Trophoblast cell (in vitro differentiated cells and primary cell): Measurements from ENCODE around the gene IGFBPL1.

ENCODE experiments used
- DNase-seq, 2 donors: peaks; one replicate each; pipeline ENCODE4 v3.0.0-alpha.2; 2016
- H2AFZ ChIP-seq: 2 replicates; pipeline ENCODE4 v1.6.1; 2013; ENCODE audit warnings: low read length, moderate library complexity, mild to moderate bottlenecking; ENCODE audit not compliant: insufficient read depth, poor library complexity
- H2AK5ac ChIP-seq: 2 replicates; pipeline ENCODE4 v1.6.1; 2013; ENCODE audit warnings: mild to moderate bottlenecking, low read length
- H2BK120ac ChIP-seq: 2 replicates; pipeline ENCODE4 v1.6.1; 2013; ENCODE audit warnings: low read length, mild to moderate bottlenecking, moderate library complexity; ENCODE audit not compliant: insufficient read depth, poor library complexity
- H2BK12ac ChIP-seq: 2 replicates; pipeline ENCODE4 v1.6.1; 2013; ENCODE audit warnings: mild to moderate bottlenecking, low read length, moderate library complexity
- H2BK5ac ChIP-seq: 2 replicates; pipeline ENCODE4 v1.6.1; 2013; ENCODE audit warnings: low read length, low read depth, moderate library complexity, mild to moderate bottlenecking; ENCODE audit not compliant: poor library complexity
- H3K14ac ChIP-seq: 2 replicates; pipeline ENCODE4 v1.6.1; 2013; ENCODE audit warnings: mild to moderate bottlenecking, low read length
- H3K18ac ChIP-seq: 2 replicates; pipeline ENCODE4 v1.6.1; 2013; ENCODE audit warnings: mild to moderate bottlenecking, low read length
- H3K23ac ChIP-seq: 2 replicates; pipeline ENCODE4 v1.6.1; 2013; ENCODE audit warnings: low read length
- H3K27ac ChIP-seq: 2 replicates; pipeline ENCODE4 v1.5.1; 2013; ENCODE audit warnings: low read depth, mild to moderate bottlenecking, inconsistent platforms, low read length, moderate library complexity
- H3K27me3 ChIP-seq: 2 replicates; pipeline ENCODE4 v1.6.1; 2013; ENCODE audit warnings: inconsistent platforms, mild to moderate bottlenecking, low read length, moderate library complexity; ENCODE audit not compliant: insufficient read depth
- H3K36me3 ChIP-seq, 2 experiments: 1 replicate in 1 of 2; 2 replicates in 1 of 2; pipeline ENCODE4 v1.6.1; 2013; ENCODE audit warnings: low read length in 2 of 2, mild to moderate bottlenecking in 2 of 2, moderate library complexity in 1 of 2; ENCODE audit not compliant: insufficient read depth in 2 of 2, control insufficient read depth in 1 of 2
- H3K4ac ChIP-seq: 2 replicates; pipeline ENCODE4 v1.6.1; 2013; ENCODE audit warnings: low read depth, mild to moderate bottlenecking, low read length, moderate library complexity
- H3K4me1 ChIP-seq, 2 experiments: 1 replicate in 1 of 2; 2 replicates in 1 of 2; pipeline ENCODE4 v1.6.1; 2013; ENCODE audit warnings: low read length in 2 of 2, mild to moderate bottlenecking in 2 of 2, moderate library complexity in 1 of 2; ENCODE audit not compliant: insufficient read depth in 2 of 2, control insufficient read depth in 1 of 2
- H3K4me2 ChIP-seq: 2 replicates; pipeline ENCODE4 v1.6.1; 2013; ENCODE audit warnings: inconsistent platforms, mild to moderate bottlenecking, low read length, moderate library complexity
- H3K4me3 ChIP-seq: 2 replicates; pipeline ENCODE4 v1.5.1; 2013; ENCODE audit warnings: mild to moderate bottlenecking, low read depth, low read length, inconsistent platforms
- H3K79me1 ChIP-seq: one replicate; pipeline ENCODE4 v1.6.1; 2013; ENCODE audit warnings: low read length
- H3K79me2 ChIP-seq: 2 replicates; pipeline ENCODE4 v1.6.1; 2013; ENCODE audit warnings: low read length, mild to moderate bottlenecking; ENCODE audit not compliant: control insufficient read depth, insufficient read depth, poor library complexity
- H3K9ac ChIP-seq: 2 replicates; pipeline ENCODE4 v1.6.1; 2013; ENCODE audit warnings: mild to moderate bottlenecking, low read length
- H3K9me3 ChIP-seq: 2 replicates; pipeline ENCODE4 v1.6.1; 2013; ENCODE audit warnings: low read depth, mild to moderate bottlenecking, control low read depth, inconsistent platforms, low read length; ENCODE audit not compliant: insufficient read depth
- H4K12ac ChIP-seq: 2 replicates; pipeline ENCODE4 v1.6.1; 2013; ENCODE audit warnings: low read depth, mild to moderate bottlenecking, low read length, moderate library complexity
- H4K8ac ChIP-seq: 2 replicates; pipeline ENCODE4 v1.6.1; 2013; ENCODE audit warnings: low read depth, mild to moderate bottlenecking, low read length, moderate library complexity
- H4K91ac ChIP-seq: one replicate; pipeline ENCODE4 v1.6.1; 2013; ENCODE audit warnings: low read depth, mild to moderate bottlenecking, low read length, moderate library complexity
- WGBS: extraction: QIAGEN DNeasy Blood & Tissue Kit; methylation state at CpG from one replicate; pipeline ENCODE4 v1.1.7; 2013; ENCODE audit warnings: missing lambda C conversion rate; ENCODE audit not compliant: insufficient read length, insufficient coverage; ENCODE audit errors: extremely low coverage; 5-methylcytosine and 5-hydroxymethylcytosine counted together

Gene IGFBPL1

GRCh38 chr9:38417003-38417945 is 7.0 kb downstream of the IGFBPL1 start:
- H3K4ac ChIP-seq = no peak overlapping the region
- no peak overlapping the region for H3K4me3 ChIP-seq
- H3K4me1 ChIP-seq = peaks cover 5 to 12% of the 10 kb centered on the region in 2 experiments
- H3K23ac ChIP-seq = no peak overlapping the region
- no peak overlapping the region for H3K27ac ChIP-seq
- no peaks in the 10 kb centered on the region for H3K9me3 ChIP-seq
- H3K79me2 ChIP-seq = no peaks in the 10 kb centered on the region
- no peak overlapping the region for H2BK5ac ChIP-seq
- no peak overlapping the region for H4K91ac ChIP-seq
- H2AFZ ChIP-seq = no peak overlapping the region
- no peak overlapping the region for H3K4me2 ChIP-seq
- no peaks in the 10 kb centered on the region for H3K36me3 ChIP-seq
- no CpG with 5 or more reads among the region's 8 CpGs for WGBS
- DNase-seq = peak; percentile 40 to 70
- H3K18ac ChIP-seq = no peak overlapping the region
- H3K14ac ChIP-seq = no peak overlapping the region
- H3K9ac ChIP-seq = no peak overlapping the region
- H2BK12ac ChIP-seq = no peak overlapping the region
- H4K8ac ChIP-seq = no peak overlapping the region
- no peak overlapping the region for H2BK120ac ChIP-seq
- no peak overlapping the region for H4K12ac ChIP-seq
- no peak overlapping the region for H2AK5ac ChIP-seq
- H3K27me3 ChIP-seq = no peaks in the 10 kb centered on the region
- peaks cover under 1% of the 10 kb centered on the region for H3K79me1 ChIP-seq

DNA sequence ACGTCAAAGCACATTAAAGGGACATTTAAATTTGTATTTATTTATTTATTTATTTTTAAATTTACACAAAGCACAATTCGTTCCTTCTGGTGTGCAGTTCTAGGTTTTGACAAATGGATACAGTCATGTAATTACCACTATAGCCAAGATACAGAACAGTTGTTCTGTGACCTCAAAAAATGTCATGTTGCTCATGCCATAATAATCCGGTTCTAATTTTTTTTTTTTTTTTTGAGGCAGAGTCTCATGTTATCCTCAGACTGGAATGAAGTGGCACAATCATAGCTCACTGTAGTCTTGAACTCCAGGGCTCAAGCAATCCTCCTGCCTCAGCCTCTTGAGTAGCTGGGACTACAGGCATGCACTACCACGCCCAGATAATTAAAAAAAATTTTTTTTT is 7.8 kb downstream of the IGFBPL1 start:
- Histone ChIP-seq H2BK12ac (no peak overlapping the region), H3K79me2 (no peaks in the 10 kb centered on the region), H3K79me1 (no peaks in the 10 kb centered on the region), H3K14ac (no peak overlapping the region), H3K18ac (no peak overlapping the region), H4K8ac (no peak overlapping the region), H2BK120ac (no peak overlapping the region), H3K4me2 (no peak overlapping the region), H2BK5ac (no peak overlapping the region), H3K4me3 (no peak overlapping the region), H3K4ac (no peak overlapping the region), H4K91ac (no peak overlapping the region), H2AK5ac (no peak overlapping the region), H2AFZ (no peak overlapping the region), H3K27ac (no peak overlapping the region), H3K9ac (no peak overlapping the region), H3K23ac (no peak overlapping the region), H3K36me3 (no peaks in the 10 kb centered on the region), H3K4me1 (peaks cover 0 to 6% of the 10 kb centered on the region in 2 experiments), H4K12ac (no peak overlapping the region), H3K9me3 (no peaks in the 10 kb centered on the region), H3K27me3 (no peaks in the 10 kb centered on the region)
- DNase-seq = peak in 1 of 2 donors; percentile 61
- WGBS = no CpG with 5 or more reads among the region's 4 CpGs

DNA sequence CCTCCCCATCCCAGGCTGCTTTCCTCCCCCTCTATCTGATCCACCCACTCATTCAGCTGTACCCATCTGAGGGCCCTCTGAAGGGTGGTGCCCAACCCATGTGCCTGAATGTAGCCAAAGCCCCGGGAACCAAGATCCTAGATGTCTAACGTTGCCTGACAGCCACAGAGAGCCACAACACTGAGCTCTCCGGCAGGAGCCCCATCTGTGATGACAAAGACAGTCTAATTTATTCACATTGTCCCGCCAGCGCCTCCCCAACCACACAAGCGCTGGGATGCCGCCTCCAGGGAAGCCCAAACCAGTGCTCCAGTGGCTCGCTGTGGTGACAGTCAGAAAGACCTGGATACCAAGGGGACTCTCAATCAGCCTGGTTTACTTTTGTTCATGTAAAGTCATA is 8.4 kb downstream of the IGFBPL1 start:
- H2BK5ac ChIP-seq = no peak overlapping the region
- H3K18ac ChIP-seq = no peak overlapping the region
- no peak overlapping the region for H2AK5ac ChIP-seq
- H3K36me3 ChIP-seq = no peaks in the 10 kb centered on the region
- H3K27me3 ChIP-seq = no peaks in the 10 kb centered on the region
- no peak overlapping the region for H3K14ac ChIP-seq
- no peak overlapping the region for H3K4ac ChIP-seq
- no peak overlapping the region for H2BK12ac ChIP-seq
- no peak overlapping the region for H2BK120ac ChIP-seq
- no CpG with 5 or more reads among the region's 8 CpGs for whole genome bisulfite sequencing
- peaks cover 0 to 2% of the 10 kb centered on the region in 2 experiments for H3K4me1 ChIP-seq
- H3K9me3 ChIP-seq = no peaks in the 10 kb centered on the region
- no peak overlapping the region for H3K27ac ChIP-seq
- H4K8ac ChIP-seq = no peak overlapping the region
- no peak overlapping the region for H3K23ac ChIP-seq
- no peak overlapping the region for H3K4me3 ChIP-seq
- no peak overlapping the region for H4K12ac ChIP-seq
- H3K4me2 ChIP-seq = no peak overlapping the region
- no peaks in the 10 kb centered on the region for H3K79me2 ChIP-seq
- H3K79me1 ChIP-seq = no peaks in the 10 kb centered on the region
- no peak overlapping the region for H3K9ac ChIP-seq
- H2AFZ ChIP-seq = no peak overlapping the region
- DNase-seq = no peak
- H4K91ac ChIP-seq = no peak overlapping the region

DNA sequence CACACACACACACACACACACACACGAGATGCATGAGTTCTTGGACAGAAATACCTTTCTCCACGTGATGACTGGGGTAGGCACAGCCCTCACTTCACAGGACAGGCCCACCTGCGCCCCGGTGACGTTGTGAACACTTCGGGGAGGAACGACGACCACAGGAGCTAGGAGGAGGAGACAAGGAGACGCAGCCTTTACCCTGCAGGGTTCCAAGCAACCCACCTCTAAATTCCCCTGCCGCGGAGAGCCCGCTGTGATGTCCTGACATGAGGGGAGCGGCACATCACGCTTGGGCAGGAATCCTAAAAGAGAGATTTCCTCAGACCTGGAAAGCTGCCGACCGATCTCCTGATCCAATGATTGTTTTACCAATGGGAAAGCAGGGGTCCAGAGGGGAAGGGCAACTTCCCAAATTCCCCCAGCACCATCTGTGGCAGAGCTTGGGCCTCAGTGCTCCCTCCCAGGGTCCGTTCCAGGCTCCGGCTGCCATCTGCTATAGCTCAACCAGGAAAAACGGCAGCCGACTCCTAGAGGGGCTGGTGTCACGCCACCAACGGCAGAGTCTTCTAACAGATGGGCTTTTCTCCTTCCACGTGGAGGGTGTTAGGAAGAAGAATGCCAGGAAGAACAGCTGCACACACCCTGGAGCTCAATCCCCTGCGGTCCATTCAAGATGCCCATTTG is 10.1 kb downstream of the IGFBPL1 start:
- H2BK12ac ChIP-seq = no peak overlapping the region
- no peak overlapping the region for H4K91ac ChIP-seq
- H3K4me2 ChIP-seq = no peak overlapping the region
- H3K4ac ChIP-seq = no peak overlapping the region
- no peak overlapping the region for H3K27ac ChIP-seq
- H3K9me3 ChIP-seq = no peaks in the 10 kb centered on the region
- no peak overlapping the region for H3K18ac ChIP-seq
- no peak for DNase-seq
- no peak overlapping the region for H4K12ac ChIP-seq
- H2AFZ ChIP-seq = no peak overlapping the region
- no peaks in the 10 kb centered on the region for H3K27me3 ChIP-seq
- no peak overlapping the region for H3K23ac ChIP-seq
- no peaks in the 10 kb centered on the region for H3K4me1 ChIP-seq
- no peak overlapping the region for H2BK120ac ChIP-seq
- H3K36me3 ChIP-seq = no peaks in the 10 kb centered on the region
- no peak overlapping the region for H3K4me3 ChIP-seq
- H2BK5ac ChIP-seq = no peak overlapping the region
- H2AK5ac ChIP-seq = no peak overlapping the region
- no peaks in the 10 kb centered on the region for H3K79me2 ChIP-seq
- no CpG with 5 or more reads among the region's 24 CpGs for WGBS
- no peak overlapping the region for H3K14ac ChIP-seq
- no peak overlapping the region for H4K8ac ChIP-seq
- H3K9ac ChIP-seq = no peak overlapping the region
- H3K79me1 ChIP-seq = no peaks in the 10 kb centered on the region
